ENCODE measurements around the gene TIGAR. TPM values are rescaled to one million over a fixed set of nuclear protein-coding genes. Genes with fewer than 3 reads are reported as not detected.

TIGAR gene
- 1 to 10 TPM; 1.7 to 8.0 (median 3.0) TPM for total RNA-seq

- Histone ChIP-seq H3K36me3 (no peaks in the 10 kb centered on the region), H3K9me3 (no peaks in the 10 kb centered on the region), H3K27me3 (no peaks in the 10 kb centered on the region), H3K4me3 (peak within 1 kb of the TSS; percentile 77 to 97 (median 88)), H3K4me1 (peaks cover 0 to 10% (median 1%) of the 10 kb centered on the region in 4 donors), H3K27ac (peak within 1 kb of the TSS; percentile 87 to 95 (median 90))
- peak; percentile 93 to 97 (median 97) for DNase-seq
- peak in 1 of 6 experiments; percentile 1 for TF ChIP-seq CTCF (IDR thresholded peaks at IDR 0.05)
- peak; percentile 89 to 91 for TF ChIP-seq POLR2A (IDR thresholded peaks at IDR 0.05)
Measured at GRCh38 chr12:4320853-4321701, at the start of gene TIGAR. TSS of gene TIGAR (plus strand) at chr12:4321213. CDS start at chr12:4321272, 59 bp downstream.

GRCh38 chr12:4271717-4272423 is 49.1 kb upstream of the TIGAR start:
- H3K27me3 ChIP-seq: no peaks in the 10 kb centered on the region
- no peaks in the 10 kb centered on the region for H3K9me3 ChIP-seq
- peaks cover 0 to 43% (median 8%) of the 10 kb centered on the region in 4 donors for H3K4me1 ChIP-seq
- TF ChIP-seq CTCF (IDR thresholded peaks at IDR 0.05) (no peak), POLR2A (IDR thresholded peaks at IDR 0.05) (peak; percentile 48 to 69)
- H3K4me3 ChIP-seq: peak overlapping the region; percentile 55 to 89 (median 74)
- DNase-seq: peak; percentile 88 to 96 (median 91)
- no peaks in the 10 kb centered on the region for H3K36me3 ChIP-seq
- H3K27ac ChIP-seq: peak overlapping the region; percentile 89 to 96 (median 94)

- peak overlapping the region; percentile 55 to 89 (median 74) for H3K4me3 ChIP-seq
- peaks cover 0 to 51% (median 8%) of the 10 kb centered on the region in 4 donors for H3K4me1 ChIP-seq
Measured at GRCh38 chr12:4272424-4273272, 48.4 kb upstream of the TIGAR start.

GRCh38 chr12:4273273-4273651 is 47.8 kb upstream of the TIGAR start:
- peak overlapping the region; percentile 55 to 89 (median 74) for H3K4me3 ChIP-seq
- TF ChIP-seq CTCF (IDR thresholded peaks at IDR 0.05): no peak
- TF ChIP-seq POLR2A (IDR thresholded peaks at IDR 0.05): no peak
- no peaks in the 10 kb centered on the region for H3K27me3 ChIP-seq
- H3K36me3 ChIP-seq: no peaks in the 10 kb centered on the region
- no peaks in the 10 kb centered on the region for H3K9me3 ChIP-seq
- peaks cover 0 to 57% (median 8%) of the 10 kb centered on the region in 4 donors for H3K4me1 ChIP-seq
- DNase-seq: no peak
- peak overlapping the region; percentile 89 to 96 (median 94) for H3K27ac ChIP-seq

More at GRCh38 chr12:4272424-4273272, 48.4 kb upstream of the TIGAR start:
- DNase-seq: peak; percentile 75 to 86 (median 79)
- TF ChIP-seq CTCF (IDR thresholded peaks at IDR 0.05) (no peak), POLR2A (IDR thresholded peaks at IDR 0.05) (peak in 1 of 2 donors; percentile 39)
- Histone ChIP-seq H3K36me3 (no peaks in the 10 kb centered on the region), H3K9me3 (no peaks in the 10 kb centered on the region), H3K27me3 (no peaks in the 10 kb centered on the region), H3K27ac (peak overlapping the region; percentile 89 to 96 (median 94))
